ENCODE measurements around the gene BCL7C.
"Not testable (repeated sequence)": the region's sequence is repeated elsewhere in the genome, so short reads cannot be mapped to it uniquely, and the experiment has no call there.

BCL7C gene

DNA sequence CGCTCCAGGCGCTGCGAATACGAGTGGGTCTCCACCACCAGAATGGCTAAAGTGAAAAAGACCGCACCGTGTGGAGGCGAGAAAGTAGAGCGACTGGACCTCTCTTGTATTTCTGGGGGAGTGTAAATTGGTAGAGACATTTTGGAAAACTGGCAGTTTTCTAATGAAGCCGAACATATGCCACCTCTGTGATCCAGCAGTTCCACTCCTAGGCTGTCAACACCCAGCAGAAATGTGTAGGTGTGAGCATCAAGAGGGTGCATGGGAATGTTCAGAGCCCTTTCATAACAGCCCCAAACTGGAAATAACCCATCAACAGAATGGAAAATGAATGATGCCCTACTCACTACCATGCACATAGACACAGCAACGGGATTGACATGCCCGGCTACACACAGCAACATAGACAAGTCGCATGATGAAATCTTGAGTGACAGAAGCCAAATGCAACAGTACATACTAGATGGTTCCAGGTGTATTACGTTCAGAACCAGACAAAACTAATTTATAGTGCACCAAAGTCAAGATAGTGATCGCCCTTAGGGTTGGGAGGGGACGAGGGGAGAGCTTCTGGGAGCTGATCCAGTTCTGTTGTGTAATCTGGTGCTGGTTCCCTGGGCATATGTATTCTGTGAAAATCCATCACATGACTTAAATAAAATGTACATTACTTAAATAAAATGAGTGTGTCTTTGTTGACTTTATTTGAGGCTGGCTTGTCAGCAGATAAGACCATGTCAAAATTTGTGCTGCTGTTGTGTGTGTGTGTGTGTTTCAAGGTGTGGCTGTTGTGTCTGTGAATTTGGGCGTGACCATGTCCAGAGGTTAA lies 877 bp upstream of the BCL7C start:
- DNase-seq (ENCODE audit: extremely low read depth, low read depth): no peak
- TF ChIP-seq, protein P1, sequence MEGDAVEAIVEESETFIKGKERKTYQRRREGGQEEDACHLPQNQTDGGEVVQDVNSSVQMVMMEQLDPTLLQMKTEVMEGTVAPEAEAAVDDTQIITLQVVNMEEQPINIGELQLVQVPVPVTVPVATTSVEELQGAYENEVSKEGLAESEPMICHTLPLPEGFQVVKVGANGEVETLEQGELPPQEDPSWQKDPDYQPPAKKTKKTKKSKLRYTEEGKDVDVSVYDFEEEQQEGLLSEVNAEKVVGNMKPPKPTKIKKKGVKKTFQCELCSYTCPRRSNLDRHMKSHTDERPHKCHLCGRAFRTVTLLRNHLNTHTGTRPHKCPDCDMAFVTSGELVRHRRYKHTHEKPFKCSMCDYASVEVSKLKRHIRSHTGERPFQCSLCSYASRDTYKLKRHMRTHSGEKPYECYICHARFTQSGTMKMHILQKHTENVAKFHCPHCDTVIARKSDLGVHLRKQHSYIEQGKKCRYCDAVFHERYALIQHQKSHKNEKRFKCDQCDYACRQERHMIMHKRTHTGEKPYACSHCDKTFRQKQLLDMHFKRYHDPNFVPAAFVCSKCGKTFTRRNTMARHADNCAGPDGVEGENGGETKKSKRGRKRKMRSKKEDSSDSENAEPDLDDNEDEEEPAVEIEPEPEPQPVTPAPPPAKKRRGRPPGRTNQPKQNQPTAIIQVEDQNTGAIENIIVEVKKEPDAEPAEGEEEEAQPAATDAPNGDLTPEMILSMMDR (IDR thresholded peaks at IDR 0.05; ENCODE audit: low read depth, low read length): no peak

- TF ChIP-seq, protein P1 (IDR thresholded peaks at IDR 0.05; ENCODE audit: low read depth, low read length): no peak
- DNase-seq (ENCODE audit: extremely low read depth, low read depth): no peak
Observed at GRCh38 chr16:30893417-30893743, 497 bp downstream of the BCL7C start.

DNA sequence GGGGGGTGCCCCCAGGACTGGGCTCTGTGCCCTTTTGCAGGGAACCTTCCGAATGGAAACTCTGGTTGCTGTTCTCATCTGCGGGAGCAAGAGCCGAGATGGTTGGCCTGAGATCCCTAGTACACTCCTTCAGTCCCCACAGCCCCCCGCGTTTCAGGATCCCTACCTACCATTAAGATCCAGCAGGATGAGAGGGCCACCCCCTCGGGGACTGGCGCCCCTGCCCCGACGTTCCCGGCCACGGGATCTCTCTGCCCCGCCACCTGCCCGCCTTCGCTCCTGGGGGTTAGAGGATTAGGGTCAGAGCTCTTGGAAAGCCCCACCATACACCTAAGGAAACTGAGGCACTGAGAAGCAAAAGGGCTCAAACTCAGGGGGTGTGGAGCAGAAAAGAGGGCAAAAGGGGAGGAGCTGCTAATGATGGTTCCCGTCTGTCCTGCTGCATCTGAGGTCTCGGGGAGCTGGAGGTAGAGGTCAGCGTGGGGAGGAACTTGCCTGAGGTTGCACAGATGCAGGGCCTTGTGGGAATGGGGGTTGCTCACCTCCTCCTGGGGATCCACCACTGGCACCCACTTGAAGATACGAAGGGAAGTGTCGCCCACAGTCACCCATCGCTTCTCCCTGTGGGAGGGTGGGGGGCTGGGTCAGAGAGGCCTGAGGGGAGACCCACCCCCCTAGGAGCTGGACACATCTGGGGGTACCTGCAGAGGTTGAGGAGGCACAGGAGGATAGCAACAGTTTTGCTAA lies 1.0 kb downstream of the BCL7C start:
- TF ChIP-seq, protein P1 (IDR thresholded peaks at IDR 0.05; ENCODE audit: low read depth, low read length): no peak
- DNase-seq (ENCODE audit: extremely low read depth, low read depth): no peak

DNA sequence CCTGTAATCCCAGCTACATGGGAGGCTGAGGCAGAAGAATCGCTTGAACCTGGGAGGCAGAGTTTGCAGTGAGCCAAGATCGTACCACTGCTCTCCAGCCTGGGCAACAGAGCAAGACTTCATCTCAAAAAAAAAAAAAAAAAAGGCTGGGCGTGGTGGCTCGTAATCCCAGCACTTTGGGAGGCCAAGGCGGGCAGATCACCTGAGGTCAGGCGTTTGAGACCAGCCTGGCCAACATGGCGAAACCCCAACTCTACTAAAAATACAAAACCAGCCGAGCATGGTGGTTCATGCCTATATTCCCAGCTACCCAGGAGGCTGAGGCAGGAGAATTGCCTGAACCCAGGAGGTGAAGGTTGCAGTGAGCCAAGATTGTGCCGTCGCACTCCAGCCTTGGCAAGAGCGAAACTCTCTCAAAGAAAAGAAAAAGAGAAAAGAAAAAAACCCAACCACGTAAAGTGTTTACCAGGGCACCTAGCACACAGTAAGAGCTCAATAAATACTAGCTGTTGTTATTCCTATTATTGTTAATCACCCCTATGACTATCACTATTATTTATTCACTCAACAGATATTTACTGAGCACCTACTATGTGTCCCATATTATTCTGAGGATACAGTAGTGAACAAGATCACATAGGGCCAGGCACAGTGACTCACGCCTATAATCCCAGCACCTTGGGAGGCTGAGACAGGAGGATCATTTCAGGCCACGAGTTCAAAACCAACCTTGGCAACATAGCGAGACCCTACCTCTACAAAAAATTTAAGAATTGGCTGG lies 2.6 kb downstream of the BCL7C start:
- not testable (repeated sequence) for DNase-seq (ENCODE audit: extremely low read depth, low read depth)

GRCh38 chr16:30889721-30890120 lies 4.2 kb downstream of the BCL7C start:
- no peak for DNase-seq (ENCODE audit: extremely low read depth, low read depth)
- TF ChIP-seq, protein P1 (IDR thresholded peaks at IDR 0.05; ENCODE audit: low read depth, low read length): no peak

DNA sequence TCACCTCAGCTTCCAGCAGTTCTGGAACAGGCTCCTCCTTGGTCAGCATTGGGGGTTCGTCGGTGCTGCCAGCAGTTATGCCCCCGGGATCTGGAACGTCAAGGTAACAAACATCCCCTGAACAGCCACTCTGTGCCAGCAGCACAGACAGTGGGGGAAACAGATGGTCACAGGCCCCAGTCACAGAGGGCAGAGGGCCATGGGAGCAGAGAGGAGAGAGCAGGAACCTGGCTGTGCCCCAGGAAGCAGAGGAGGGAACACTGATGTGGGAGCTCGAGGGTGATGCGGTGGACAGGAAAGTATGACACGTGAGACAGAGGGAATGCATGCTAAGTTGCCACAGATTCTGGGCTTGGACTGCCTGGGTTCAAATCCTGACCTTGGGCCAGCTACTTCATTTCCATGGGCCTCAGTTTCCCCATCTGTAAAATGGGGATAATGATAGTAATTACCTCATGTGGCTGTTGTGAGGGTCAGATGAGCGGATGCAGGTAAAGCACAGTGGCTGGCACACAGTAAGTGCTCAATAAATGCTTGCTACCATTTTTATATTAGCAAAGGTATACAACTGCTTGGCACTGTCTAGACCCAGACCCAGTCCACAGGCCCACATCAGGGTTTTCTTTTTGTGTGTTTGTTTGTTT lies 4.9 kb downstream of the BCL7C start:
- TF ChIP-seq, protein P1 (IDR thresholded peaks at IDR 0.05; ENCODE audit: low read depth, low read length): no peak
- no peak for DNase-seq (ENCODE audit: extremely low read depth, low read depth)

DNA sequence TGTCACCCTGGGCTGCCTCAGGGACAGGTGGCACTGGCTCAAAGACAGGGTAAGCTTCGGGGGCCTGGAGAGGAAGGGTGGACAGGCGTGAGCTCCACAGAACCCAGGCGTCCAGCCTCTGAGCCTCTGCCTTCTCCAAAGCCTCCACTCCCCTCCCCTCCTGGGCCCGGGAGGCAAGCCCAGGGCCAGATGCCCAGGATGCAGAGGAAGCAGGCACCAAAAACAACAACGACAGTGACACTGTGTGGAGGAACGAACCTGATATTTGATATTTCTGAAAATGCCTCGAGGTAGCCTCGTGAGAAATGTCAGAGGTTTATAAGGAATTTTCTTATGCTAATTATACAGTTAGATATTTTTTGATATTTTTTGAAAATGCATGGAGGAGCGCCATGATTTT lies 6.0 kb downstream of the BCL7C start:
- no peak for DNase-seq (ENCODE audit: extremely low read depth, low read depth)
- TF ChIP-seq, protein P1 (IDR thresholded peaks at IDR 0.05; ENCODE audit: low read depth, low read length): no peak

Data from AG09319 (cell line).